Mucosa of descending colon (tissue), 3 donors: ENCODE measurements around the gene PDS5B. TPM values are rescaled to one million over a fixed set of nuclear protein-coding genes. Genes with fewer than 3 reads are reported as not detected.
"Not testable (repeated sequence)": the region's sequence is repeated elsewhere in the genome, so short reads cannot be mapped to it uniquely, and the experiment has no call there.

Experiments used
- ATAC-seq: fragments of 200-7000 bp; cut with Tn5 transposase; one replicate; pipeline ENCODE4 v1.9.1; 2020; ENCODE audit warnings: mild to moderate bottlenecking, moderate library complexity
- DNase-seq, 3 donors: peaks; one replicate each; pipeline ENCODE4 v3.0.0-alpha.2; 2020
- H3K36me3 ChIP-seq: fragments of 200-600 bp; one replicate; pipeline ENCODE4 v1.8.0; 2021; ENCODE audit warnings: low read depth, mild to moderate bottlenecking
- H3K4me1 ChIP-seq: fragments of 200-600 bp; one replicate; pipeline ENCODE4 v1.8.0; 2021; ENCODE audit warnings: low read depth, mild to moderate bottlenecking
- H3K4me3 ChIP-seq: fragments of 200-600 bp; one replicate; pipeline ENCODE4 v1.8.0; 2021; ENCODE audit warnings: mild to moderate bottlenecking
- H3K9me3 ChIP-seq: fragments of 200-600 bp; one replicate; pipeline ENCODE4 v1.8.0; 2021; ENCODE audit warnings: mild to moderate bottlenecking
- CTCF ChIP-seq: fragments of 200-600 bp; IDR thresholded peaks from one replicate; pipeline ENCODE4 v1.8.0; 2022; ENCODE audit warnings: antibody characterized with exemption, mild to moderate bottlenecking
- intact Hi-C, 2 donors: fragments of 100-400 bp; cut with DNase I in 1 of 2; cut with micrococcal nuclease in 1 of 2; formaldehyde crosslinking; loops; one replicate each; pipeline versions ENCODE4 v1.11.0 to v1.11.1; 2022; cut with DNase I, micrococcal nuclease
- total RNA-seq, 3 donors: library from RNA; stranded (reverse); fragmentation: NEBNext Ultra II Directional in 2 of 3; extraction: Animal tissue kit (Norgen Biotek cat#: 25700) in 2 of 3; gene quantifications; one replicate each; pipeline versions ENCODE4 v1.2.1 to v1.2.4, GENCODE V29; 2021 to 2023
- donor health status: DM: no; HTN: no; CAD: no; lungs with moderate emphysema.
- donor health status: DM: no; HTN: no; CAD: no.
- donor health status: DM: no; HTN: yes; CAD: no.

The PDS5B gene
- total RNA-seq, 3 donors from 2014 or later, result 25.2 to 66.7 (median 27.5) TPM

GRCh38 chr13:32825481-32825880 lies 239.2 kb downstream of the PDS5B start:
- intact Hi-C loops, result no loop called here
- ATAC-seq (no peak), DNase-seq (no peak)
- H3K36me3 ChIP-seq, result no peaks in the 10 kb centered on the region
- H3K9me3 ChIP-seq, result no peaks in the 10 kb centered on the region
- no peaks in the 10 kb centered on the region for H3K4me1 ChIP-seq
- H3K4me3 ChIP-seq, result no peak overlapping the region
- TF ChIP-seq CTCF, result no peak

GRCh38 chr13:32826372-32826771 lies 240.1 kb downstream of the PDS5B start:
- intact Hi-C loops, H3K36me3 ChIP-seq, ATAC-seq, H3K4me3 ChIP-seq, H3K4me1 ChIP-seq, DNase-seq, H3K9me3 ChIP-seq: not testable (repeated sequence)

Other genes starting within 250 kb of the PDS5B start
- 10 to 100 TPM in 2 of 3 donors, 1 to 10 TPM in 1; 8.5 to 14.1 (median 11.6) TPM for gene N4BP2L1, start 158.3 kb upstream of the PDS5B start, total RNA-seq
- gene N4BP2L2, start 47.7 kb upstream of the PDS5B start, total RNA-seq, result 100 to 1,000 TPM in 2 of 3 donors, 10 to 100 TPM in 1; 89.1 to 160 (median 120) TPM